H54 (cell line): Measurements from ENCODE around the gene ATG5.
A peak's percentile ranks its signal among the peaks of the same experiment; 100 is the strongest.

Experiments
- DNase-seq: peaks from one replicate; pipeline ENCODE4 v3.0.0; 2011; ENCODE audit warnings: low spot score, mixed read lengths; ENCODE audit not compliant: insufficient read length
- FAIRE-seq: peaks from 3 replicates; lab custom pipeline; 2011; peaks lifted over from hg19 to GRCh38; lab: Jason Lieb, UNC
- POLR2A ChIP-seq: IDR thresholded peaks from 2 replicates; pipeline ENCODE4 v1.6.1; 2011; ENCODE audit warnings: low read depth, mild to moderate bottlenecking, low read length

ATG5 gene

GRCh38 chr6:106181664-106182418 lies 143.7 kb downstream of the ATG5 start:
- FAIRE-seq (peak; percentile 55), DNase-seq (no peak)
- TF ChIP-seq POLR2A: no peak

DNA sequence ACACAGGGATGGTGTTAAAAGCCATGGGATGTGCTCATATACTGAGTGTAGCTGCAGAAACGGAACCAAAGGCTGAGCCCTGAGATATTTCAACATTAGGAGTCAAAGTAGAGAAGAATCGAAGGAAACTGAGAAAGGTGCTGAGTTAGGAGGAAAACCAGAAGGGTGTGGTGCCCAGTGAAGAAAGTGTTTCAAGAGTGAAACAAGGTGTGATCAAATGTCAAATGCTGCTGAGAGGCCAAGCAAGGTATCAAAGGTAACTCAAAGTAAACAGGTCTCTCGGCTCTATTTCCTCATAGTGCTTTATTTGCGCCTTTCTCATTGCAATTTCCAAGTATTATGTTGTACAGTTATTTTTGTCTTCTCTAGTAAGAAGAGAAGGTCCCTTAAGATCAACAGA lies 145.4 kb downstream of the ATG5 start:
- no peak for DNase-seq
- no peak for FAIRE-seq
- TF ChIP-seq POLR2A: no peak

DNA sequence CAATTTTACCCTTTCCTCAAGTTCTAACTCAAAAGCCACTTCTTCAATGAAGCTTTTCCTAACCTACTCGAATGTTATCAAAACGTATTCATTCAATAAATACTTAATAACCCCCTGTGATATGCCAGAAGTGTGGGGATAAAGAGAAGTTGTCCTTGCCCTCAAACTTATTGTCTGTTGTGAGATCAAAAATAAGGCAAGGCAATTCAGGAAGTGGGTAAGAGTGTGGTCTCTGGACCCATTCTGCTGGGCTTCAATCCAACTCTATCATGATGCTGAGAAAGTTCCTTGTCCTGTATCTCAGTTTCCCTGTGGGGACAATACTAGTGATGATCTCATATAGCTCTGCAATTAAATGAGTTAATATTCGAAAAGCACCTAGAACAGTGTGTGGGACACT lies 146.7 kb downstream of the ATG5 start:
- no peak for DNase-seq
- no peak for TF ChIP-seq POLR2A
- no peak for FAIRE-seq

- TF ChIP-seq POLR2A: no peak
- no peak for FAIRE-seq
Observed at GRCh38 chr6:106177786-106178185, 147.8 kb downstream of the ATG5 start.

DNA sequence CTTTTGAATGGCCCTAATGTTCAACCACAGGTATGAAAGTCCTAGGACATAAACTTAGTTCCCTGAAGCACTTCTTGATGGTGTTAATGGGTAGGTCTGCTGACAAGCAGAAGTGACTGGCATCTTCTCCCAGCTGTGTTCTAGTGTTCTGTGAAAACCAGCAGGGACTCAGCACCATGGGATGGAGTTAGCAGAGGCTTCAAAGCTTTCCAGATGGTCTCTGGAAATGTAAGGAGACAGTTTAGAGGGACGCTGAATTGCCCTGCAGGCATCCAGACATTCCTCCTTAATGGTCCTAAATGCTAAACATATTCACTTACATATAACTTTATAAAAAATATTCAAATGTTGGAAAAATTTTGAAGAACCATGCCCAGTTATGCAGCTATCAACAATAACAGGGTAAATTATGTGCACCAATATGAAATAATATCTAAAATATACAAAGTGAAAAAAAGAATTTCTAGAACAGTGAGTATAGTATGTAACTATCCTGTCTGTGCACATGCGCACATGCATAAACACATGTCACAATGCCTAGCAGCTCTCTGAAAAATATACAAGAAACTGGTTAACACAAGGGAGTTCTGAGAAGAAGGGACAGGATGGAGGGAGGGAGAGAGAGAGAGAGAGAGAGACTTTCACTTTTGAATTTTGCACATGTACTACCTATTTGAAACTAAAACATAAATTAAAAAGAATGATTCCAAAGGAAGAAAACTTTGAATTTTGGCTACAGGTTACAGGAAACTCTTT lies 152.3 kb downstream of the ATG5 start:
- no peak for TF ChIP-seq POLR2A
- DNase-seq (no peak), FAIRE-seq (no peak)

More at GRCh38 chr6:106177786-106178185, 147.8 kb downstream of the ATG5 start:
- no peak for DNase-seq

GRCh38 chr6:106170030-106170791 lies 155.3 kb downstream of the ATG5 start:
- FAIRE-seq: no peak
- DNase-seq: no peak
- TF ChIP-seq POLR2A: no peak

- FAIRE-seq (no peak), DNase-seq (no peak)
- TF ChIP-seq POLR2A: no peak
Observed at GRCh38 chr6:106169517-106169916, 156.0 kb downstream of the ATG5 start.

GRCh38 chr6:106168097-106168888 lies 157.3 kb downstream of the ATG5 start:
- no peak for FAIRE-seq
- TF ChIP-seq POLR2A: no peak
- DNase-seq: no peak

GRCh38 chr6:106167096-106167814 lies 158.3 kb downstream of the ATG5 start:
- FAIRE-seq (no peak), DNase-seq (no peak)
- no peak for TF ChIP-seq POLR2A

- no peak for FAIRE-seq
- no peak for TF ChIP-seq POLR2A
- DNase-seq: no peak
Observed at GRCh38 chr6:106165885-106166485, 159.6 kb downstream of the ATG5 start.

DNA sequence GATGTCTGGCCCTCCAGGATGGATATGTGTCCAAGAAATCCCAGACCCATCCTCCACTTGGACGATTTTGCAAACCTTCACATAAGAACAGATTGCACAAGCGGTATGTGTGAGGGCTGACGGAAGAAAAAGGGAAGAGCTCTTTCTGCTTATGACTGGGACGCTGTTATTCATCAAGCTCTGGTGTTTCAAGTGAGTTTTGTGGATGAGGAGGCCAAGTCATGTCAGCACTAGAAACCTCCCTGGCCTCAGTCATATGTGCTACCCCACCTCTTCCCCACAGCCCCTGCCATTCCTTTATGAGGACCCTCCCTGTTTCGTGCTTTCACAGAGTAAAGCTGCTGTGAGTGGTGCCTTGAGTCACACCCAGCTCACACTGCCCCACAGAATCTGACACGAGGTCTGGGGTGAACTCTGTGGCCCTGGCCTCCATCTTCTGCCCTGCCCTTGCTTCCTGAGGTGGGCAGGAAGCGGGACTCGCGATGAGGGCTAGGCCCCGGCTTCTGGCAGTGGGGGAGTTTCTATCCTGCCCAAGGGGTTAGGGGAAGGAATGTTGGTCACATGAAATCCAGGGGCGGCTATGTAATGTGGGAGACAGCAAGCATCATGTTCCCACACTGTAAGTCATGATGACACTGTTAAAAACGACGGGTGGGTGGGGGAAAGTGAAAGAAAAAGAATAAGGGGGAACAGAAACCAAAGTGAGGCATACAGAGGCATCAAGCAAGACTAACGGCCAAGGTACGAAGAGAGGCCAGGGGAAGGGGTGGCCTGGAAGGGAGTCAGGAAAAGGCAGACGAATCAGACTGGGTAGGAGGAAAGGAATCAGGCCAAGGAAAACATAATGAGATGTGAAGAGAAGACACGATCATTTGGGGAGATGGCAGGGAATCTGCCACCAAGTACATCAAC lies 161.3 kb downstream of the ATG5 start:
- DNase-seq (no peak), FAIRE-seq (no peak)
- no peak for TF ChIP-seq POLR2A

- TF ChIP-seq POLR2A: no peak
- FAIRE-seq (no peak), DNase-seq (no peak)
Observed at GRCh38 chr6:106163446-106163965, 162.1 kb downstream of the ATG5 start.
